HG02588 (cell line): ENCODE results near the gene ZNF182.
"Not testable (repeated sequence)": the region's sequence is repeated elsewhere in the genome, so short reads cannot be mapped to it uniquely, and the experiment has no call there.

Source experiments
- ATAC-seq: cut with Tn5 transposase; IDR thresholded peaks from one replicate; pipeline ENCODE4 v1.9.1; 2021; ENCODE audit warnings: mild to moderate bottlenecking, moderate library complexity; ENCODE audit not compliant: unreplicated experiment

ZNF182 gene

GRCh38 chrX:48002319-48002718, 1.5 kb downstream of the ZNF182 start:
- no peak for ATAC-seq

- ATAC-seq = no peak
Observed at GRCh38 chrX:48001260-48001659, 2.5 kb downstream of the ZNF182 start.

- ATAC-seq = no peak
Observed at GRCh38 chrX:47992669-47993068, 11.1 kb downstream of the ZNF182 start.

GRCh38 chrX:47992095-47992380, 11.8 kb downstream of the ZNF182 start:
- no peak for ATAC-seq

GRCh38 chrX:47991263-47992094, 12.3 kb downstream of the ZNF182 start:
- ATAC-seq = no peak

- no peak for ATAC-seq
Observed at GRCh38 chrX:47976254-47977151, 27.3 kb downstream of the ZNF182 start.

- ATAC-seq = no peak
Observed at GRCh38 chrX:47973235-47973634, 30.6 kb downstream of the ZNF182 start.

- ATAC-seq = not testable (repeated sequence)
Observed at GRCh38 chrX:47965526-47965925, 38.3 kb downstream of the ZNF182 start.

- ATAC-seq = not testable (repeated sequence)
Observed at GRCh38 chrX:47961830-47962229, 42.0 kb downstream of the ZNF182 start.

GRCh38 chrX:47960406-47960805, 43.4 kb downstream of the ZNF182 start:
- ATAC-seq = no peak

- ATAC-seq = no peak
Observed at GRCh38 chrX:47958761-47959342, 44.9 kb downstream of the ZNF182 start.

GRCh38 chrX:47958206-47958605, 45.6 kb downstream of the ZNF182 start:
- not testable (repeated sequence) for ATAC-seq

- no peak for ATAC-seq
Observed at GRCh38 chrX:47956016-47956415, 47.8 kb downstream of the ZNF182 start.

- not testable (repeated sequence) for ATAC-seq
Observed at GRCh38 chrX:47955295-47955694, 48.5 kb downstream of the ZNF182 start.

GRCh38 chrX:47941423-47941822, 62.4 kb downstream of the ZNF182 start:
- no peak for ATAC-seq

GRCh38 chrX:47940448-47940847, 63.3 kb downstream of the ZNF182 start:
- no peak for ATAC-seq

- ATAC-seq = no peak
Observed at GRCh38 chrX:47936940-47937317, 66.9 kb downstream of the ZNF182 start.

GRCh38 chrX:47936224-47936939, 67.4 kb downstream of the ZNF182 start:
- ATAC-seq = no peak

GRCh38 chrX:47933946-47934345, 69.8 kb downstream of the ZNF182 start:
- no peak for ATAC-seq

GRCh38 chrX:47931970-47932369, 71.8 kb downstream of the ZNF182 start:
- ATAC-seq = not testable (repeated sequence)

- ATAC-seq = no peak
Observed at GRCh38 chrX:47927212-47927611, 76.6 kb downstream of the ZNF182 start.
